NCI-H2227 treated with DMSO at 0.1 percent for 48 hours (cell line): ENCODE results near the gene PTGR2.
"Not testable (repeated sequence)": the region's sequence is repeated elsewhere in the genome, so short reads cannot be mapped to it uniquely, and the experiment has no call there.

Experiments used
- DNase-seq: peaks from one replicate; lab custom pipeline; 2025; lab: John Stamatoyannopoulos, UW

Gene PTGR2

DNA sequence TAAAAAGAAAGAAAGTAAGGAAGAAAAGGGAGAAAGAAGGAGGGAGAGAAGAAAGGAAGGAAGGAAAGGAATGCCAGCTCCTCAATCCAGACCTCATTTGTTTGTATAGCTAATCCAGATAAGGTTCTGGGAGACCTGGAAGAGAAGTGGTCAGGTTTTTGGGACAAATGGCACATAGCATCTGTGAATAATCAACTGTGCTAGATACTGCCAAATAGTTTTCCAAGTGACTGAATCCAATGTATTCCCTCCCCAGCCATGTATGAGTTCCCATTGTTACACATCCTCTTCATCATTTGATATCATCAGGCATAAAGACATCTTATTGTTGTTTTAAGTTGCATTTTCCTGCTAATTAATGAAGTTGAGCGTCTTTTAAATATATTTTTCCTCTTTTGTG lies 18.6 kb upstream of the PTGR2 start:
- DNase-seq = no peak

GRCh38 chr14:73833530-73834260 lies 17.9 kb upstream of the PTGR2 start:
- no peak for DNase-seq

GRCh38 chr14:73834261-73834625 lies 17.4 kb upstream of the PTGR2 start:
- no peak for DNase-seq

DNA sequence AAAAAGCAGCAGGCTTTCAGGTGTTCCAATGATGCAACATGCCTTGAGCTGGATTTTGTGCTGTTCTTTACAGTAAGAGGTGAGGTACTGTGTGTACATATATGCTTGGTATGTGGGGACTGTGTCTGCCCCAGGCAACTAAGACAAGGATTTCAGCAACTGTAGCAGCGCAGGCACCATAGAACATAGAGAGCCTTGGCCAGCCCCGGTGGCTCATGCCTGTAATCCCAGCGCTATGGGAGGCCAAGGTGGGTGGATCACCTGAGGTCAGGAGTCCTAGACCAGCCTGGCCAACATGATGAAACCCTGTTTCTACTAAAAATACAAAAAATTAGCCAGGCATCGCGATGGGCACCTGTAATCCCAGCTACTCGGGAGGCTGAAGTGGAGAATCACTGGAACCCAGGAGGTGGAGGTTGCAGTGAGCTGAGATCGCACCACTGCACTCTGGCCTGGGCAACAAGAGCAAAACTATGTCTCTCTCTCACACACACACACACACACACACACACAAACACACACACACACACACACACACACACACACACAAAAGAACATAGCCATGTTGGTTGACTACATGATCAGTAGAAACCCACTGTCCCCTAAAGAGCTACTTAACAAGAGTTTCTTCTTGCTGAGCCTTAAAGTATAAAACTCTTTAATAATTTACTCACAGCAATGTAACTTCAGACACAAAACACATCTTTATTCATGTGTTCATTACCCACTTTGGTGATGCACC lies 13.2 kb upstream of the PTGR2 start:
- DNase-seq = not testable (repeated sequence)

DNA sequence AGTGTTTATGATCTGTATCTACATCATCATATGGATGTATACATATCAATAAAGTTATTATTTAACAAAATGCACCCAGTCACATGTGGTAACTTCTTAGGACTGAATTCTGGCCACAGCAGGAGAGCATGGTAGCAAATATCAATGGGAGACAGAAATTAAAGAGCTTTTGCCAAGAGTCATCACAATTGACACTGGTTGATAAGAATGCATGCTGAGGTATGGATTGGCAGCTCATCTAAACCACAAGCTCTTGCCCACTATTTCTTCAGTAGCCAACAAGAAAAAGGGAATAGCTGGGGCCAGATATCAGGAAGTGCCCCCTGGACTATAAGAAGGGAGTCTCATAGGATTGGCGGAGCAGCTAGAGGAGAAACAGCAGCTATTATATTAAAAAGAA lies 9.4 kb upstream of the PTGR2 start:
- no peak for DNase-seq

DNA sequence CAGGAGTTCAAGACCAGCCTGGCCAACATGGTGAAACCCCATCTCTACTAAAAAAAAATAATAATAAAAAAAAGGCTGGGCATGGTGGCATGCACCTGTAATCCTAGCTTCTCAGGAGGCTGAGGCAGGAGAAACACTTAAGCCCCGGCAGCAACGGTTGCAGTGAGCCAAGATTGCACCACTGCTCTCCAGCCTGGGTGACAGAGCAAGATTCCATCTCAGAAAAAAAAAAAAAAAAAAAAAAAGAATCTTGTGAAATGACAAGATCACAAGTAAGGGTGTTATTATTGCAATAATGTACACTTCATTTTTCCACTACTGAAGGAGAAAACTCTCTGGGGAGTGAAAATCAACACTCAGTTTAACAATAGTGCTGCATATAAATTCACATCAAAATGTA lies 8.8 kb upstream of the PTGR2 start:
- no peak for DNase-seq

GRCh38 chr14:73843296-73843695 lies 8.3 kb upstream of the PTGR2 start:
- DNase-seq = no peak

- DNase-seq = no peak
Measured at GRCh38 chr14:73846947-73847346, 4.7 kb upstream of the PTGR2 start.

GRCh38 chr14:73851000-73851399 lies 631 bp upstream of the PTGR2 start:
- DNase-seq = no peak

GRCh38 chr14:73859145-73859544 lies 7.5 kb downstream of the PTGR2 start:
- DNase-seq = no peak

GRCh38 chr14:73861073-73861472 lies 9.4 kb downstream of the PTGR2 start:
- no peak for DNase-seq

DNA sequence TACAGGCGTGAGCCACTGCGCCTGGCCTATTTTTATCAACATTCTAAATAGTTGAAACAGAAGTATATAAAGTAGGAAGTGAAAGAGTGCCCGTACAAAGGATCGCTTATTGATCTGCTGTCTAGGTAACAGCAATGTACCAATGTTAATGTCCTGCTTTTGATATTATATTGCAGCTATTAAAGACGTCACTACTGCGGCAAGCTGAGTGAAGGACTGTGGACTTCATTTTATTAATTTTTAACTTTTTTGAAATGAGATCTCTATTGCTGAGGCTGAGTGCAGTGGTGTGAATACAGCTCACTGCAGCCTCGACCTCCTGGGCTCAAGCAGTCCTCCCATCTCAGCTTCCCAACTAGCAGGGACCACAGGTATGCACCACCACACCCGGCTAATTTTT lies 10.8 kb downstream of the PTGR2 start:
- DNase-seq = no peak

- DNase-seq = no peak
Measured at GRCh38 chr14:73863209-73863608, 11.6 kb downstream of the PTGR2 start.

GRCh38 chr14:73865534-73866113 lies 14.0 kb downstream of the PTGR2 start:
- DNase-seq = no peak

GRCh38 chr14:73869754-73870153 lies 18.1 kb downstream of the PTGR2 start:
- not testable (repeated sequence) for DNase-seq

DNA sequence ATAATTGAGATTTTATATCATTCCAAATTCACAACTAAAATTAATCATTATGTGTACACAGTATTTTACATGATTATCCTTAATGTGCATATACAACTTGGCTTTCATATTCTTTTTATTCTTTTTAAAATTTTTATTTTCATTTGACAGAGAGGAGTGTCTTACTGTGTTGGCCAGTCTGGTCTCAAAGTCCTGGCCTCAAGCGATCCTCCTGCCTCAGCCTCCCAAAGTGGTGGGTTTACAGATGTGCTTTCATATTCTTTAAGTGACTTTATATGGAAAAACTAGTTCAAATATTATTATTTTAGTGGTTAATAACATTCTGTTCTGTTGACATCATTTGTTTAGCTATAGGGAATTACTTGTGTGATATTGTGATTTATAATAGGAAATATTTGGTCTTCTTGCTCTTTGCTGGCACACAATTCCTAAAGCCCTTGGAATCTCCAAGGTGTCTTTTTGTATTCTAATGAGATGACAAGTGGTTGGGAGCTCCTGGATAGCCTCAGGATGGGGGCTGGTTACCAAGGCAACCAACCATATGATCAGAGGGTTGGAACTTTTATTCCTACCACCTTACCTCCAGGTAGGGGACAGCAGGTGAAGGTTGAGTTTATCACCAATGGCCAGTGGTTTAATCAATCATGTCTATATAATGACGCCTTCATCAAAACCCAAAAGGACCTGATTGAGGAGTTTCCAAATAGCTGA lies 19.0 kb downstream of the PTGR2 start:
- no peak for DNase-seq

DNA sequence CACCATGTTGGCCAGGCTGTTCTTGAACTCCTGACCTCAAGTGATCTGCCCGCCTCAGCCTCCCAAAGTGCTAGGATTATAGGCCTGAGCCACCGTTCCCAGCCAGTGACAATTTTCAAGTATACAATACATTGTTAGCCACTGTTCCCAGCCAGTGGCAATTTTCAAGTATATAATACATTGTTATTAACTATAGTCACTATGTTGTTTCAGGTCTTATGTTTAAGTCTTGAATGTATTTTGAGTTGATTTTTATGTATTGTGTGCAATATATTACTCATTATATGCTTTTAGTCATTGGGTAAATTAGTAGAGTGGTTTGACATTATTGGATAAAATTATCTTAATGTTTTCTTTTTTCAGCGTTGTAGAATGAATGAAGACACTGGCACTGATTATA lies 22.0 kb downstream of the PTGR2 start:
- DNase-seq = peak; percentile 71

- no peak for DNase-seq
Measured at GRCh38 chr14:73877790-73878189, 26.2 kb downstream of the PTGR2 start.

- DNase-seq = no peak
Measured at GRCh38 chr14:73878436-73878835, 26.8 kb downstream of the PTGR2 start.

DNA sequence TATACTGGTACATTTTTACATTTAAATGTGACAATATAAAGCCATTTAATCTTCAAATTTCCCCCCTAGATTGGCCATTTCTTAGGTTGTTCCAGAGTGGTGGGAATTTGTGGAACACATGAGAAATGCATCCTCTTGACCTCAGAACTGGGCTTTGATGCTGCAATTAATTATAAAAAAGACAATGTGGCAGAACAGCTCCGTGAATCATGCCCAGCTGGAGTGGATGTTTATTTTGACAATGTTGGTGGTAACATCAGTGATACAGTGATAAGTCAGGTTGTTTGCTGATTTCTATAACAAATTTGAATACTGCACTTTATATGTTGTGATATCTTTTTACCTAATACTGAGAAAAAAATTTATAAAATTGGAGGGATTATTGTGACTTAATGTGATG lies 27.4 kb downstream of the PTGR2 start:
- DNase-seq = no peak

DNA sequence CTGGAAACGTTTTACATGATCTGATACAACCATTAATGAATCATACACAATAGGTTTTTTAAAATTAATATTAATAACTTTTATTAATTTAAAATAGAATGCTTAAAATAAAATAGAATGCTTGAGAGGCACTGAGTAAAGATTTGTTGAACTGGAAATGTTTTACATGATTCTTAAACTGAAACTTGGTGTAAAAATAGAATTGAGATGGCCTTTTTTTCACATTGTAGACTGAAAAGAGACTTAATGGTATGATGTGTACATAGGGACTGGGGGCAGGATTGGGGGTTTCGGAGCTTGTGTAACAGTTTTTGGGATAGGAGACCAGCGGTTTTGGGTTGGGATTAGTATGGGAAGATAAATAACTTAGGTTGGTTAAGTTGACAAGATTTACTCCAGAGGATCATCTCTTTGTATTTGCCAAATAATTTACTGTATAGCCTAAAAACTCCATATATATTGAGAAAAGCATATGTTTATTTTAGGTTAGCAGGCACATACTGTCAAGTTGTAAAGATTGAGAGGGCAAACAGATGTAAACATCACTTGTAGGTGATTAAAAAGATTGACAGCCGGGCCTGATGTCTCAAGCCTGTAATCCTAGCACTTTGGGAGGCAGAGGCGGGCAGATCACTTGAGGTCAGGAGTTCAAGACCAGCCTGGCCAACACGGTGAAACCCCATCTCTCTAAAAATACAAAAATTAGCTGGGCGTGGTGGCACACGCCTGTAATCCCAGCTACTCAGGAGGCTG lies 33.0 kb downstream of the PTGR2 start:
- no peak for DNase-seq
